Kidney (tissue), 14 donors: ENCODE results near the gene SRRM4. TPM values are rescaled to one million over a fixed set of nuclear protein-coding genes. Genes with fewer than 3 reads are reported as not detected.

Experiments used
- DNase-seq, 5 donors: peaks; one replicate each; pipeline ENCODE4 v3.0.0-alpha.2; 2013 to 2020
- FAIRE-seq: peaks from 2 replicates; lab custom pipeline; 2012; peaks lifted over from hg19 to GRCh38; lab: Jason Lieb, UNC
- H3K27ac ChIP-seq, 2 donors: one replicate each; pipeline ENCODE4 v1.7.0; 2013; ENCODE audit warnings: low read depth in 2 of 2, low read length in 2 of 2, inconsistent platforms in 1 of 2
- H3K27me3 ChIP-seq: one replicate; pipeline ENCODE4 v1.7.1; 2013; ENCODE audit warnings: low read length, inconsistent platforms; ENCODE audit not compliant: control insufficient read depth, insufficient read depth
- H3K36me3 ChIP-seq, 3 donors: one replicate each; pipeline versions ENCODE4 v1.7.0 to v1.7.1; 2013; ENCODE audit warnings: low read length in 3 of 3, control low read depth in 1 of 3, inconsistent platforms in 1 of 3; ENCODE audit not compliant: insufficient read depth in 3 of 3, control insufficient read depth in 2 of 3
- H3K4me1 ChIP-seq, 3 donors: one replicate each; pipeline versions ENCODE4 v1.7.0 to v1.7.1; 2013; ENCODE audit warnings: low read length in 3 of 3, inconsistent platforms in 1 of 3, low read depth in 1 of 3; ENCODE audit not compliant: control insufficient read depth in 2 of 3, insufficient read depth in 2 of 3
- H3K4me3 ChIP-seq, 3 donors: one replicate each; pipeline versions ENCODE4 v1.7.0 to v1.8.1; 2013; ENCODE audit warnings: low read length in 3 of 3, control low read depth in 1 of 3, inconsistent platforms in 1 of 3
- H3K9ac ChIP-seq, 3 donors: one replicate each; pipeline versions ENCODE4 v1.7.0 to v1.7.1; 2013; ENCODE audit warnings: low read length in 3 of 3, control low read depth in 1 of 3, inconsistent platforms in 1 of 3
- H3K9me3 ChIP-seq, 3 donors: one replicate each; pipeline versions ENCODE4 v1.7.0 to v1.7.1; 2013; ENCODE audit warnings: low read length in 3 of 3, control low read depth in 1 of 3, inconsistent platforms in 1 of 3; ENCODE audit not compliant: control insufficient read depth in 2 of 3, insufficient read depth in 1 of 3
- CTCF ChIP-seq: IDR thresholded peaks from 3 replicates; pipeline ENCODE4 v1.5.1; 2012; ENCODE audit warnings: mild to moderate bottlenecking, moderate library complexity, borderline replicate concordance; ENCODE audit not compliant: insufficient read depth; ENCODE audit errors: extremely low read depth
- intact Hi-C: fragments of 100-400 bp; cut with DNase I; formaldehyde crosslinking; loops from one replicate; pipeline ENCODE4 v1.11.1; 2022
- polyA plus RNA-seq: library from polyadenylated mRNA; stranded (reverse); fragments of 350-450 nt; fragmentation: Illumina TruSeq; extraction: RNeasy Lipid Tissue Mini Kit (QIAGEN cat#74804); gene quantifications from one replicate; pipeline ENCODE4 v1.2.3, GENCODE V29; 2014; ENCODE audit warnings: low read depth, low replicate concordance; ENCODE audit not compliant: insufficient read depth
- total RNA-seq: library from RNA; stranded (reverse); fragmentation: NEBNext Ultra II Directional; extraction: Animal tissue kit (Norgen Biotek cat#: 25700); gene quantifications from one replicate; pipeline ENCODE4 v1.2.1, GENCODE V29; 2021
- donor health status: control.
- donor health status: control.
- donor health status: control.
- donor health status: control.
- donor health status: control.
- donor health status: DM: yes; HTN: yes; CAD: no.
- donor health status: Normal renal cell carcinoma (clear cell type).

The SRRM4 gene
- total and polyA plus RNA-seq, 2 donors from 2014 or later: 0.06 to 0.17 TPM

- no peaks in the 10 kb centered on the region for H3K36me3 ChIP-seq
- H3K4me1 ChIP-seq: no peaks in the 10 kb centered on the region
- no peak for TF ChIP-seq CTCF
- H3K4me3 ChIP-seq: no peak overlapping the region
- H3K27me3 ChIP-seq: no peaks in the 10 kb centered on the region
- no peak overlapping the region for H3K9ac ChIP-seq
- H3K27ac ChIP-seq: no peak overlapping the region
- FAIRE-seq (no peak), DNase-seq (no peak)
- H3K9me3 ChIP-seq: no peaks in the 10 kb centered on the region
- intact Hi-C loops: no loop called here
Observed at GRCh38 chr12:119090865-119091264, 109.5 kb downstream of the SRRM4 start.

GRCh38 chr12:119096429-119097202 is 115.3 kb downstream of the SRRM4 start:
- intact Hi-C loops: no loop called here
- FAIRE-seq: no peak

GRCh38 chr12:119100933-119101332 is 119.6 kb downstream of the SRRM4 start:
- DNase-seq (no peak), FAIRE-seq (no peak)
- H3K4me1 ChIP-seq: no peaks in the 10 kb centered on the region
- no peak overlapping the region for H3K27ac ChIP-seq
- H3K9me3 ChIP-seq: peaks cover 0 to 5% (median 2%) of the 10 kb centered on the region in 3 donors
- no peak overlapping the region for H3K9ac ChIP-seq
- no peaks in the 10 kb centered on the region for H3K36me3 ChIP-seq
- no peak overlapping the region for H3K4me3 ChIP-seq
- TF ChIP-seq CTCF: no peak
- intact Hi-C loops: no loop called here
- H3K27me3 ChIP-seq: no peaks in the 10 kb centered on the region

More at GRCh38 chr12:119096429-119097202, 115.3 kb downstream of the SRRM4 start:
- Histone ChIP-seq H3K27ac (no peak overlapping the region), H3K4me3 (no peak overlapping the region), H3K27me3 (no peaks in the 10 kb centered on the region), H3K4me1 (no peaks in the 10 kb centered on the region), H3K36me3 (no peaks in the 10 kb centered on the region), H3K9me3 (peaks cover 0 to 5% (median 2%) of the 10 kb centered on the region in 3 donors), H3K9ac (no peak overlapping the region)
- TF ChIP-seq CTCF: no peak
- DNase-seq: no peak
